ENCODE data around the gene RNMT.

The RNMT gene

DNA sequence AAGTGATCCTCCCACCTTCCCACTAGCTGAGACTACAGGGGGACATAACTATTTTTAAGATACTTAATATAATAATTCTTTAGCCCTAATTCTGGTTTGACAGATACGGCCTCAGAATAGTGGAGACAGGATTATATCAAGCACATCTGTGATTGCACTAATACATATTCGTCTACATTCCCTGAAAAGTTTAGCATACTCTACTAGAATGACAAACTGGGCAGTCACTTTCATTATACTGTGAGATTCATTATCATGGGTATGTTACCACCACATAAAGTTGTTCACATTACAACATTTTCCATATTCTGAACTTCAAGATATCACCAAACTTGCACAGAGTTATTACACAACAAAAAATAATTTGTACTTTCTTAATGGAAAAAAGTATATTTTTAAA, 11.1 kb upstream of the RNMT start:
- H3K4me3 ChIP-seq (ENCODE audit: low read depth, low read length): no peak overlapping the region
- ChIA-PET POLR2A (no interaction called here), CTCF (no interaction called here)
- TF ChIP-seq, protein P1, sequence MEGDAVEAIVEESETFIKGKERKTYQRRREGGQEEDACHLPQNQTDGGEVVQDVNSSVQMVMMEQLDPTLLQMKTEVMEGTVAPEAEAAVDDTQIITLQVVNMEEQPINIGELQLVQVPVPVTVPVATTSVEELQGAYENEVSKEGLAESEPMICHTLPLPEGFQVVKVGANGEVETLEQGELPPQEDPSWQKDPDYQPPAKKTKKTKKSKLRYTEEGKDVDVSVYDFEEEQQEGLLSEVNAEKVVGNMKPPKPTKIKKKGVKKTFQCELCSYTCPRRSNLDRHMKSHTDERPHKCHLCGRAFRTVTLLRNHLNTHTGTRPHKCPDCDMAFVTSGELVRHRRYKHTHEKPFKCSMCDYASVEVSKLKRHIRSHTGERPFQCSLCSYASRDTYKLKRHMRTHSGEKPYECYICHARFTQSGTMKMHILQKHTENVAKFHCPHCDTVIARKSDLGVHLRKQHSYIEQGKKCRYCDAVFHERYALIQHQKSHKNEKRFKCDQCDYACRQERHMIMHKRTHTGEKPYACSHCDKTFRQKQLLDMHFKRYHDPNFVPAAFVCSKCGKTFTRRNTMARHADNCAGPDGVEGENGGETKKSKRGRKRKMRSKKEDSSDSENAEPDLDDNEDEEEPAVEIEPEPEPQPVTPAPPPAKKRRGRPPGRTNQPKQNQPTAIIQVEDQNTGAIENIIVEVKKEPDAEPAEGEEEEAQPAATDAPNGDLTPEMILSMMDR (IDR thresholded peaks at IDR 0.05; ENCODE audit: insufficient read depth, low read length, missing control alignments): no peak
- DNase-seq (ENCODE audit: low read depth, low spot score): no peak

DNA sequence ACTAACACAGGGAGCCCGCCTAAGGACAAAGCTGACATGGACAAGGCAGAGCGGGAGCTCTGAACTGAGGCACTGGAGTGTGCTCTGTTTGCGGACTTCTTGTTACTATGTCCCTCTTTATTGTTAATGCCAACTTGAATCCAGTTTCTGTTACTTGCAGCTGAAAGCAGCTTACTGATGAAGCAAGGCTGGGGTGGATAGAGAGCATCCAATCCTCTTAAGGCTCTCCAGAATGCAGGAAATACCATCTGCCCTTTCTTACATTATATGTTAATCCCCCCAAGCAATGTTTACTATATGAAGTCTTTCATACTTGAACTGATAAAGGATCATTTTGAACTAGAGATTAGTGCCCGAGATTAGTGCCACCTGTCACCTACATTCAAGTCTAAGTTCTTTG, 9.6 kb upstream of the RNMT start:
- no peak overlapping the region for H3K4me3 ChIP-seq (ENCODE audit: low read depth, low read length)
- no peak for DNase-seq (ENCODE audit: low read depth, low spot score)
- TF ChIP-seq, protein P1 (IDR thresholded peaks at IDR 0.05; ENCODE audit: insufficient read depth, low read length, missing control alignments): no peak
- CTCF ChIA-PET: no interaction called here
- POLR2A ChIA-PET: no interaction called here

DNA sequence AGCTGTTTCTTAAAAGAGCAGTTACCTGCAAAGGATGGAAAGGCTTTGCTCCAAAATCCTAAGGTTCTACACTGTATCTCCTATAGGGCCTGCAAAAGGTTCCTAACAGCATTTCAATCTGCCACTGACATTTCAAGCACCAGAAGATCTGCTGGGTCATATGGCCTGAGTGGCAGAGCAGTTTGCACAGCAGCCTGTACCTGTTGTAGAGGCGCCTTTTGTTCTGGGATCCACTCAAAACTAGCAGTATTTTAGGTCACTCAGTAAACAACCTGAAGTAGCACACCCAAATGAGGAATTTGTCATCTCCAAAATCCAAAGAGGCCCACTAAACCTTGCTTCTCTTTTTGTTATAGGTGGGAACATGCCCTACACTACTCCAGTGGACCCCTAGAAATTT, 6.3 kb upstream of the RNMT start:
- no peak for DNase-seq (ENCODE audit: low read depth, low spot score)
- ChIA-PET POLR2A (no interaction called here), CTCF (no interaction called here)
- no peak overlapping the region for H3K4me3 ChIP-seq (ENCODE audit: low read depth, low read length)
- TF ChIP-seq, protein P1 (IDR thresholded peaks at IDR 0.05; ENCODE audit: insufficient read depth, low read length, missing control alignments): no peak

DNA sequence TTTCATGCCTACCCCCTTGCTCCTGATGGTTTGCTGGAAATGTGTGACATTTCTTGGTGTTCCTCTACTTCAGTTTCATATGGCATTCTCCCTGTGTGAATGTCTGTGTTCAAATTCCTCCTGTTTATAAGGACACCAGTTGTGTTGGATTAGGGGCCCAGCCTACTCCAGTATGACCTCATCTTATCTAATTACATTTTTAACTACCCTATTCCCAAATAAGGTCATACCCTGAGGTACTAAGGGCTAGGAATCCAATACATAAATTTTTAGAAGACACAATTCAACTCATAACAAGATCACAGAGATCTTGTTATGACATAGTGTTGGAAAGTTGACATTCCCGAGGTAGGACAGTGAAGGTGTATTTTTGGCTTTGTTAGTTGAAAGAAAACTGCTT, 5.6 kb upstream of the RNMT start:
- DNase-seq (ENCODE audit: low read depth, low spot score): no peak
- ChIA-PET CTCF (no interaction called here), POLR2A (no interaction called here)
- H3K4me3 ChIP-seq (ENCODE audit: low read depth, low read length): no peak overlapping the region
- TF ChIP-seq, protein P1 (IDR thresholded peaks at IDR 0.05; ENCODE audit: insufficient read depth, low read length, missing control alignments): no peak

DNA sequence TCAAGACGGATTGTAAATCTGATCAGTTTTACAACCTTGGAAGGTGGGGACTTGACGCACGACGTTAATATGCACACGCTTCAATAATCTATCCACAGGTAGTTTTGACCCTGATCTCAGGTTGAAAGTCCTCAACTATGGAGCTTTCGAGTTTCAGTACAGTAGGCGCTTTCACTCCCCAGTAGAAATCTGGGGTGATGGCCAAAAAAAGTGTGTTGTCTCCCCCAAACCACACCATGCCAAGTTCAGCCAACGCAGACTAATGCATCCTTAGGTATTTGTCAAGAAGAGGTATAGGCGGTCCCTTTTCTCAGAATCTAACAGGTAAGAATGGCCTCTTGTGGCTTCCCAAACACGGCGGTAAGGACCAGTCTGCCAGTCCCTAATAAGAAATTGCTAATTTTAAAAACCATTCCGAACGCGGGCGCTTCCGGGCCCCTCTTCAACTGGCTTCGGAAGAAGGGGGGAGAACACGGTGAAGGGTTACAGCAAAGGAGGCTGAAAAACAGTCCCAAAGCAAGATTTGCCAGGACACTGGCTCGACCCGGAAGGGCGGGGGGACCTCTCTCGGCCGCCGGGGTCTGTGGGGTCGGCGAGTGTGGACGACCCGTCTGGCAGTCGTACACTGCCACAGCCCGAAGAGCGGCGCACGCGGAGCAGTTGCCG, 774 bp upstream of the RNMT start:
- TF ChIP-seq, protein P1 (IDR thresholded peaks at IDR 0.05; ENCODE audit: insufficient read depth, low read length, missing control alignments): no peak
- H3K4me3 ChIP-seq (ENCODE audit: low read depth, low read length): peak overlapping the region; percentile 99
- POLR2A ChIA-PET: interaction anchor here (1.9 kb wide), 1 partner anchor 10 kb away, joined by 5 read pairs; no protein-coding TSS in a partner anchor
- CTCF ChIA-PET: interaction anchor here (0.7 to 1.6 kb wide), 2 partner anchors 21 to 510 kb away, joined by 3 read pairs; no protein-coding TSS in a partner anchor
- no peak for DNase-seq (ENCODE audit: low read depth, low spot score)

DNA sequence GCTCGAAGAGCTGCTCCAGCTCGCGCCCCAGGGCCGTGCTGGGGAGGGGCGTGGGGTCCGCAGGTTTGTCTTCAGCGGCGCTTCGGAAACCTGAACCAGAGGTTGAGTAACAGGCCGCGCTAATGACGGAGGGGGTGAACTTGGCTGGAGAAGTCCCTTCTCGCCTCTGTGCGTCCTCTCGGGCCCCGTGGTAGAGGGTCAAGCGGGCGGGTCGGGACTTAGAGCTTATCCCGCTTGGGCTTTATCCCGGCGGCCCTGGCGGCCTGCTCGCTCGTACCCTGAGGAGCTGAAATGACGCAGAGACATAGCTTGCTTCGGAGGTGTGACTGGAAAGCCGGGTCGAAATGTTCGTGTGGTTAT, 479 bp downstream of the RNMT start:
- no peak for DNase-seq (ENCODE audit: low read depth, low spot score)
- TF ChIP-seq, protein P1 (IDR thresholded peaks at IDR 0.05; ENCODE audit: insufficient read depth, low read length, missing control alignments): no peak
- peak overlapping the region; percentile 99 for H3K4me3 ChIP-seq (ENCODE audit: low read depth, low read length)
- ChIA-PET CTCF (interaction anchor here (1.0 to 1.6 kb wide), 2 partner anchors 10 to 20 kb away, joined by 3 read pairs; no protein-coding TSS in a partner anchor), POLR2A (interaction anchor here (0.5 to 1.9 kb wide), 3 partner anchors 9 to 843 kb away, joined by 3 to 5 read pairs (median 3); no protein-coding TSS in a partner anchor)
